Inflammatory macrophage treated with lipopolysaccharide for 1 hour (primary cell): ENCODE data around the gene GPHA2.
A peak's percentile ranks its signal among the peaks of the same experiment; 100 is the strongest.

ENCODE experiments used
- DNase-seq, 2 donors: peaks; one replicate each; pipeline ENCODE4 v3.0.0-alpha.2; 2020 to 2022

GPHA2 gene

DNA sequence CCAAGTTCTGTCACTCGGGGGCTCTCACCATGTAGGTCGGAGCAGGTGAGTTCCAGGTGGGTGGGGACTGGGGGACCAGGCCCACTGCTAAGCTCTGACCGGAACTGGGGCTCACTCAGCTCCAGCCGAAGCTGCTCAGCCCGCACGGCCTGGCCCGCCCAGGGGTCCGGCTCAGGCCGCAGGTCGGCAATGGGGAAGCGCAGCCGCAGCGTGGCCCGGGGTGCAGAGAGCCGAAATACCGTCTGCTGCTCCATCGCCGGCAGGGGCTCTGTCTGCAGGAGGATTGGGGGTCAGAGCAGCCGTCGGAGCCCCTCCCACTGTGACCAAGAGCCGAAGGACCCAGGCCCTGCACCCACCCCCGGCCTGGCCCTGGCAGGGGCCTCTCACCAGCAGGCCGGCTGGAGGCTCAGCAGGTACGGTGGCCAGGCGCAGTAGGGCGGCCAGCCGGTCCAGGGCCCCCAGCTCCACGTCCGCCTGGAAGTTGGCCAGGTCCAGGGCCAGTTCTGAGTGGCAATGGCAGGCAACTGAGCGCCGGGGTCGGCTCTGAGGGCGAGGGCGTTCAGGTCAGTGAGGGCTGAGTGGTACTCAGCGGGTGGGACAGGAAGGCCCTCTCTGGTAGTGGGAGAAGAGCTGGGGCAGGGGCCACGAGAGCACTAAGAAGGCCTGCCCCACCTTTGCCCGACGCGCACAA, 25.9 kb downstream of the GPHA2 start:
- no peak for DNase-seq

GRCh38 chr11:64908766-64909165, 26.9 kb downstream of the GPHA2 start:
- DNase-seq = no peak

GRCh38 chr11:64906314-64906635, 29.4 kb downstream of the GPHA2 start:
- no peak for DNase-seq

GRCh38 chr11:64905516-64906313, 30.0 kb downstream of the GPHA2 start:
- DNase-seq = no peak

GRCh38 chr11:64903291-64903833, 32.3 kb downstream of the GPHA2 start:
- DNase-seq = no peak

DNA sequence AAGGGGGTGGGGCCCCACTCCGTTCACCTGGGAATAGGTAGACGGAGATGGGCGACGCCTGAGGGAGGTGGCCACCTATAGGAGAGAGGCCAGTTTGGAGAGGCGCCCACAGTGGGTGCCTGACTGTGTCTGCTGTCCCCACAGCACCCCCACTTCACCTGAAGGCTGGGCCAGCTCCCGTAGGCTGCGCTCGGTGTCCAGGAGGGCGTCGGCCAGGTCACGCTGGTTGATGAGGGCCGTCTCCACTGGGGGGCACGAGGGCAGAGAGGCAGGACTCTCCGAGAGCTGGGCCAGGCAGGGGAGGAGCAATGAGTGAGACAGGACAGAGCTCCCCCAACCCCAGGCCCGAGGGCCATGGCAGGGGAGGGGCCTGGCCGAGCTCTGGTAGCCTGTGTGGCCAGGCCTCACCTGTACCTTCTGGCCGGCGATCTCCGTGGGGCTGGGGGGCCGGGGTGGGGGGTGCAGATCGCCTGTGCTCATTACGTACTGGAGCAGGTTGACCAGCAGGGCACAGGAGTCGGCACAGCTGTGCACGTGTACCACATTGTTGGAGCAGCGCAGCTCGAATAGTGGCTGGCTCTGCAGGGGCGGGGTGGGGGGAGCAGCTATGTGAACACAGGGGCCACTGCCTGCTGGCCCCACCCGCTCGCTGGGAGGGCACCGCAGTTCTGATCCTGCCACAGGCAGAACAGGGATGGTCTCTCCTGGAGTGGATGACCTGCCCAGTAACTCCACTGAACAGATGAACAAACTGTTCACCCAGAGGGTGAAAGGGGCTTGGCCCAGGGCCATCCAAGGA, 33.4 kb downstream of the GPHA2 start:
- DNase-seq = no peak

- no peak for DNase-seq
Measured at GRCh38 chr11:64900774-64901173, 34.9 kb downstream of the GPHA2 start.

GRCh38 chr11:64900263-64900678, 35.4 kb downstream of the GPHA2 start:
- no peak for DNase-seq

- no peak for DNase-seq
Measured at GRCh38 chr11:64898541-64898940, 37.2 kb downstream of the GPHA2 start.

DNA sequence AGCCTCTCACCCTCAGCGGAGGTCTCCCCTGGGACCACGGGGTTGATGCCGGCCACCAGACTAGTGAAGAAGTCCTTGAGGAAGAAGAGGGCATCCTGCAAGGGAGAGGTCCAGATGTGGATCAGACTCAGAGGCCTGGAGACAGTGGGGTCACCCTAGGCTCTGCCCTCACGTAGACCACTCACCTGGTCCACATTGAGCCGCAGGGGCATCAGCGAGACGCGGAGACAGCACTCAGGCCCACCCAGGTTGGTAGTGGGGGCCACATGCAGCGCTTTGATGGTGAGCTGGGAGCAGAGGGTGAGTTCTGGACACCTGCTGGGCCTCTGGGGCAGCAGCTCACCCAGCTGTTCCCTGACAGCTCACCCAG, 37.6 kb downstream of the GPHA2 start:
- no peak for DNase-seq

DNA sequence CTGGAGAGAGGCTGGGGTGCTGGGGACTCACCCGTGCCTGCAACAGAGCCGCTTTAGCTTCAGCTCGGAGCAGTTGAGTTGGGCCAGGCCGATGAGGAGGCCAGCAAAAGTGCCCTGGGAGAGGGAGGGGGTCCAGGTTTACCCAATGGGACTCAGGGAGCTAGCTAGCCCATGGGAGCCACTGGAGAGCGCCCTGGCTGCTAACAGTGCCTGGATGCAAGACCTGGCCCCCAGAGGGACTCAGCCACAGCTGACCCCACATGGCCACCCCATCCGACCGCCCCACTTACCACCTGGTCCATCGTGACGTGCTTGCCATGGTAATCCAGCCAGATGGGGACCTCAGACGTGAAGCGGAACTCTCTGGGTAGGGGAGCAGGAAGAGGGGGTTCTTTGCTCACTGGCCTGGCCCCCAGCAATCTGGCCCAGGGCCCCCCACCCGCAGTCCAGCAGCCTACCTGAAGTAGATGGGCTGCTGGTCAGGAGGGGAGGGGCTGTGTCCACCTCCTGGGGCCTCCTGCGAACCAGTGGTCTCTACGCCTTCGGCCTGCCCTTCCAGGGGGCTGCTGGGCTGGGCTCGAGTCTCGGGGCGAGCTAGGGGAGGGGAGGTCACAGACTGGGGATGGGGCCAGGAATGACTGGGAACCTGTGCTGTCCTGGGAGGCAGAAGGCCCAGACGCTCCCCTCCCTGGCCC, 38.2 kb downstream of the GPHA2 start:
- DNase-seq = no peak

- DNase-seq = no peak
Measured at GRCh38 chr11:64896448-64897022, 39.2 kb downstream of the GPHA2 start.

GRCh38 chr11:64894812-64895452, 40.8 kb downstream of the GPHA2 start:
- DNase-seq = no peak

DNA sequence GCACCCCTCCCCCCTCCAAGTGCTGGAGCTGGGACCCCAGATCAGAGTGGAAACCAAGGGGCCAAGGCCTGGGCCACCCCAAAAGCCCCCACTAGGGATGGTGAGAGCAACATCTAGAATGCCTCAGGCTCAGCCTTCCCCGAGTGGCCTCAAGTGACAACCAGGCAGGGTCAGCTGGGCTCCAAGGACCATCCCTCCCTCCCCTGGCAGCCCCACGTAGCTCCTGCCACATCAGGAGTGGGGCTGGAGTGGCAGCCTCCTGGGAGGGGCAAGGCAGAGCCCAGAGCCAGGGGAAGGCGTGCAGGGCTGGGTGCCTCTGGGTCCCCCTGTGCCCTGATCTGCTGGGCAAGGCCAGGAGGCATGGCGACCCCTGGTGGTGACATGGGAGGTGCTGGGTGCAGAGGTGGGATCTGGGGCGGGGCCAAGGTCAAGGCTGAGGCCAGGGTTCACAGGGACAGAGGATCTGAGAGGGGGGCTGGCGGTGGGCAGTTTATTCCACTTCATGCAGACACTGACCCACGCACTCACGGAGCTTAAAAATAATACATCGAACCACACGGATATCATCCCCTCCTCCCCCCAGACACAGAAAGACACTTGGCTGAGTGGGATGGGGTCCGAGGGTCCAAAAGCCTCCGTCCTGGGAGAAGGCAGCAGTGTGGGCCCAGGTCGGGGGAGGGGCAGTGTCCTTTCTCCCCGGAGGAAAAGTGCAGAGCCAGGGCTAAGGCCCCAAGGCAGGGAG, 41.5 kb downstream of the GPHA2 start:
- peak; percentile 61 to 92 for DNase-seq

DNA sequence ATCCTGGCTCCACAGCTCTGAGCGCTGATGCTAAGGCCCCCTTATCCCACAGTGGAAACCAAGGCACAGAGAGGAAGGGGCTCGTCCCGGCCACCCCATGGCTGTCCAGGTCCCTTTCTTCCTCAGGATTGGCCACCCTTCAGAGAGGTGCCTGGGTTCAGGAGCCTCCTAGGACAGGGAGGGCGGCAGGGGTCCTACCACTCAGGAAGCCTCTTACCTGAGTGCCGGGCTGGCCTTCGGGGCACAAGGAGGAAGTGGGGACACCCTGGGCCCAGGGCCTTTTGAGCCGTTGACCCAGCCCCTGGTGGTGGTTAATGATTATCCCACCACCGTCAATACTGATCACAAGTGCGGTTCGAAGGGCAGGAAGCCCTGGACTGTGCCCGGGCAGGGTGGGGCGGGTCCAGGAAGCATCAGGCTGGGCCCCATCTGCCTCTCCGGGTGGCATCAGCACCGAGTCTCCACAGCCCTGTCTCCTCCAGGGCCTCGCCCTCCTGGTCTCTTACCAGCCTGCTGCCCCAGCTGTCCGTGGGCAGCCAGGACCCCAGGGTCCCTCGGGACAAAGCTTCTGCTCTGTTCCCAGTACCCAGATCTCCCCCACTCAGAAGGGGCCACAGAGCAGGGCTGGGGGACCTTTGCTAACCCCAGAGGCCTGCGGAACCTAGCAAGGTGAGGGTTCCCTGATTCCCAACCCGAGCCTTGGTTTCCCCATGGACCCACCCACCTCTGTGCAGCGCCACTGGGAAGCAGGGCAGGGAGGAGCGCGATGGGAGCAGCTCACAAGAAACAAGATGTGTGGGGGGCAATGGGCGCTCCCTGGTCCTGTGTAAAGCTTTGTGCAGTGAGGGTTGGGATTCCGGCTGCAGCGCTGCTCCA, 42.3 kb downstream of the GPHA2 start:
- no peak for DNase-seq

DNA sequence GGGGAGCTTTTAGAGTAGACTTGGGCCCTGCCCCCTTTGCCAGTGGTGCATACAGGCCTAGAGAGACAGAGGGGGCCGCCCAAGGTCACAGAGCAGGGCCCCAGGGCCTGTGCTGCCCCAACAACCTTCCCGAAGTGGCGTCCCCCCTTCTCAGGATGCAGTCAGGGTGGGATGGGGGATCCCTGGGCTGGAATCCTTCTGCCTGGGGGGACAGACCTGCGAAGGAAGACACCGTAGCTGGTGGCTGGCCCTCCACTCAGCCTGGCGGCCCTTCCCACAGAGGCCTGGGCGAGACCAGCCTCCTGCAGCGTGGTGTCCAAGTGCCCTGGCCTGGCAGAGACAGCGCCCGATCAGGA, 42.9 kb downstream of the GPHA2 start:
- no peak for DNase-seq

DNA sequence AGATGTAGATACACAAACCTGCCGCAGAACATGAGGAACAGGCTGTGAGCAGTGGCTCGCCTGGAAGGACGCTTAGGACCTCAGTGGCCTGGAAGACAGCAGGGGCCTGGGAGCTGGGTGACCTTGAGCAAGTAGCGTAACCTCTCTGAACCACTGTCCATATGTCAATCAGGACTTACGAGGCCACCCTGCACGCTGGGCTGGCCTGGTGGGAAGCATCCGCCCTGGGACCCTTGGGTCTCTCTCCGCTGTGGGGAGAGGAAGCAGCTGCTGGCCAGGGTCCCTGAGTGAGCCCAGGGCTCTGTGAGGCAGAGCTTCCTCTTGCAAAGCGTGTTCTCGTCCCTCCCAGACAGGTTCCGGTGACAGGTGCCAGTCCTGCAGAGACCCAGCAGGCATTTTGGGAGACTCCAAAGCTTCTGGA, 43.3 kb downstream of the GPHA2 start:
- DNase-seq = no peak

GRCh38 chr11:64891880-64892279, 43.8 kb downstream of the GPHA2 start:
- no peak for DNase-seq

- no peak for DNase-seq
Measured at GRCh38 chr11:64891215-64891848, 44.4 kb downstream of the GPHA2 start.

- DNase-seq = no peak
Measured at GRCh38 chr11:64890522-64890939, 45.2 kb downstream of the GPHA2 start.
